Hypothalamus (tissue), 51 donors: ENCODE measurements around the gene PYCR2.
A peak's percentile ranks its signal among the peaks of the same experiment; 100 is the strongest.

Experiments
- DNase-seq, 51 donors: peaks; one replicate each; lab custom pipeline; 2025; lab: John Stamatoyannopoulos, UW

Gene PYCR2

GRCh38 chr1:225880222-225880588, 43.8 kb downstream of the PYCR2 start:
- peak in 45 of 51 donors; percentile 11 to 86 (median 59) for DNase-seq

- DNase-seq: peak in 20 of 51 donors; percentile 27 to 86 (median 45)
Measured at GRCh38 chr1:225879521-225880221, 44.4 kb downstream of the PYCR2 start.

- DNase-seq: peak in 1 of 51 donors; percentile 23
Measured at GRCh38 chr1:225878282-225878681, 45.8 kb downstream of the PYCR2 start.

- peak in 48 of 51 donors; percentile 19 to 93 (median 76) for DNase-seq
Measured at GRCh38 chr1:225877580-225877979, 46.5 kb downstream of the PYCR2 start.

- DNase-seq: no peak
Measured at GRCh38 chr1:225876900-225877510, 47.0 kb downstream of the PYCR2 start.

GRCh38 chr1:225875044-225875815, 48.8 kb downstream of the PYCR2 start:
- DNase-seq: no peak

GRCh38 chr1:225874431-225874830, 49.6 kb downstream of the PYCR2 start:
- DNase-seq: no peak

GRCh38 chr1:225873281-225873850, 50.7 kb downstream of the PYCR2 start:
- no peak for DNase-seq

- DNase-seq: no peak
Measured at GRCh38 chr1:225872075-225872430, 52.0 kb downstream of the PYCR2 start.

GRCh38 chr1:225871359-225872074, 52.5 kb downstream of the PYCR2 start:
- DNase-seq: no peak

- peak in 20 of 51 donors; percentile 12 to 60 (median 43) for DNase-seq
Measured at GRCh38 chr1:225870911-225871310, 53.1 kb downstream of the PYCR2 start.
